ENCODE data around the gene LRP1B.

- TF ChIP-seq, protein P1, sequence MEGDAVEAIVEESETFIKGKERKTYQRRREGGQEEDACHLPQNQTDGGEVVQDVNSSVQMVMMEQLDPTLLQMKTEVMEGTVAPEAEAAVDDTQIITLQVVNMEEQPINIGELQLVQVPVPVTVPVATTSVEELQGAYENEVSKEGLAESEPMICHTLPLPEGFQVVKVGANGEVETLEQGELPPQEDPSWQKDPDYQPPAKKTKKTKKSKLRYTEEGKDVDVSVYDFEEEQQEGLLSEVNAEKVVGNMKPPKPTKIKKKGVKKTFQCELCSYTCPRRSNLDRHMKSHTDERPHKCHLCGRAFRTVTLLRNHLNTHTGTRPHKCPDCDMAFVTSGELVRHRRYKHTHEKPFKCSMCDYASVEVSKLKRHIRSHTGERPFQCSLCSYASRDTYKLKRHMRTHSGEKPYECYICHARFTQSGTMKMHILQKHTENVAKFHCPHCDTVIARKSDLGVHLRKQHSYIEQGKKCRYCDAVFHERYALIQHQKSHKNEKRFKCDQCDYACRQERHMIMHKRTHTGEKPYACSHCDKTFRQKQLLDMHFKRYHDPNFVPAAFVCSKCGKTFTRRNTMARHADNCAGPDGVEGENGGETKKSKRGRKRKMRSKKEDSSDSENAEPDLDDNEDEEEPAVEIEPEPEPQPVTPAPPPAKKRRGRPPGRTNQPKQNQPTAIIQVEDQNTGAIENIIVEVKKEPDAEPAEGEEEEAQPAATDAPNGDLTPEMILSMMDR (IDR thresholded peaks at IDR 0.05 in 4 of 5, conservative IDR thresholded peaks at IDR 0.05 in 1 of 5): no peak
- TF ChIP-seq POLR2A (IDR thresholded peaks at IDR 0.05): no peak
Measured at GRCh38 chr2:141828761-141829160, 302.1 kb downstream of the LRP1B start.
